ENCODE results near the gene MBD6.

MBD6 gene

GRCh38 chr12:57485695-57486094, 36.9 kb upstream of the MBD6 start:
- Histone ChIP-seq H3K27me3 (ENCODE audit: control insufficient read depth in 3 of 3, insufficient read depth in 3 of 3, low read depth in 1 of 3, low read length in 3 of 3) (peaks cover 0 to 3% (median 0%) of the 10 kb centered on the region in 3 experiments), H2BK5ac (ENCODE audit: low read length) (no peak overlapping the region), H2AFZ (ENCODE audit: low read length) (peak overlapping the region; percentile 23), H3K36me3 (replicated peaks in 1 of 2; ENCODE audit: control insufficient read depth in 2 of 2, insufficient read depth in 2 of 2, low read length in 2 of 2) (peaks cover 12 to 22% of the 10 kb centered on the region in 2 donors), H2BK15ac (ENCODE audit: low read length) (no peak overlapping the region), H3K18ac (ENCODE audit: low read length) (no peak overlapping the region), H3K4ac (ENCODE audit: low read length) (no peak overlapping the region), H3K27ac (replicated peaks; ENCODE audit: low read length) (no peak overlapping the region), H2AK5ac (ENCODE audit: low read depth, low read length) (no peak overlapping the region), H3K4me3 (ENCODE audit: low read length in 2 of 2) (no peak overlapping the region), H2BK120ac (ENCODE audit: low read depth, low read length) (no peak overlapping the region), H3K23ac (ENCODE audit: low read depth, low read length, poor library complexity) (no peak overlapping the region), H3K9me3 (replicated peaks in 1 of 2; ENCODE audit: control insufficient read depth in 2 of 2, insufficient read depth in 1 of 2, low read depth in 1 of 2, low read length in 2 of 2) (no peaks in the 10 kb centered on the region), H3K9ac (ENCODE audit: low read depth, low read length, poor library complexity) (no peak overlapping the region), H3K14ac (ENCODE audit: low read length) (no peak overlapping the region), H3K4me1 (ENCODE audit: control insufficient read depth in 2 of 2, insufficient read depth in 1 of 2, low read depth in 1 of 2, low read length in 2 of 2) (peaks cover 3 to 6% of the 10 kb centered on the region in 2 donors), H4K8ac (ENCODE audit: low read depth, low read length) (no peak overlapping the region), H3K79me1 (ENCODE audit: low read depth, low read length) (peaks cover 10% of the 10 kb centered on the region), H4K91ac (ENCODE audit: low read depth, low read length, poor library complexity) (no peak overlapping the region), H3K4me2 (ENCODE audit: insufficient read depth, low read length, poor library complexity, severe bottlenecking) (no peak overlapping the region), H2BK12ac (ENCODE audit: low read length) (no peak overlapping the region)
- no peak for DNase-seq (ENCODE audit: low spot score)

DNA sequence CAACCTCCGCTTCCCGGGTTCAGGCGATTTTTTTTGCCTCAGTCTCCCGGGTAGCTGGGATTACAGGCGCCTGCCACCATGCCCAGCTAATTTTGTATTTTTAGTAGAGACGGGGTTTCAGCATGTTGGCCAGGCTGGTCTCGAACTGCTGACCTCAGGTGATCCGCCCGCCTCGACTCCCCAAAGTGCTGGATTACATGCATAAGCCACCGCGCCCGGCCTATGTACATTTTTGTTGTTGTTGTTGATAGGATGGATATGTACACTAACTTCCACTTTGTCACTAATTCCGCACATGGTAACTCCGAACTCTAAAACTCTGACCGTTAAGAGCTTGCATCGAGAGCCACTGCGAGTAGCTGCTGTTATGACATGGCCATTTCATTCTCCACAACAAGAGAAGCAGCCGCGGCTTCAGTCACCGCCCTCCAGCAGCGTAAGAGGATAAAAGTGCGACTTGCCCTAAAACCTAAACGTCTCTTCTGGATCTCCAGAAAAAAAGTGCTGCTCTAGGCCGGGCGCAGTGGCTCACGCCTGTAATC, 35.5 kb upstream of the MBD6 start:
- Histone ChIP-seq H3K79me1 (ENCODE audit: low read depth, low read length) (peaks cover 10% of the 10 kb centered on the region), H3K36me3 (replicated peaks in 1 of 2; ENCODE audit: control insufficient read depth in 2 of 2, insufficient read depth in 2 of 2, low read length in 2 of 2) (peaks cover 21 to 34% of the 10 kb centered on the region in 2 donors), H3K27ac (replicated peaks; ENCODE audit: low read length) (no peak overlapping the region), H3K18ac (ENCODE audit: low read length) (no peak overlapping the region), H3K23ac (ENCODE audit: low read depth, low read length, poor library complexity) (no peak overlapping the region), H2BK15ac (ENCODE audit: low read length) (no peak overlapping the region), H3K4ac (ENCODE audit: low read length) (no peak overlapping the region), H4K91ac (ENCODE audit: low read depth, low read length, poor library complexity) (no peak overlapping the region), H3K4me3 (ENCODE audit: low read length in 2 of 2) (no peak overlapping the region), H2BK120ac (ENCODE audit: low read depth, low read length) (no peak overlapping the region), H2AFZ (ENCODE audit: low read length) (peak overlapping the region; percentile 88), H3K4me2 (ENCODE audit: insufficient read depth, low read length, poor library complexity, severe bottlenecking) (no peak overlapping the region), H3K27me3 (ENCODE audit: control insufficient read depth in 3 of 3, insufficient read depth in 3 of 3, low read depth in 1 of 3, low read length in 3 of 3) (no peaks in the 10 kb centered on the region), H2BK5ac (ENCODE audit: low read length) (no peak overlapping the region), H2BK12ac (ENCODE audit: low read length) (no peak overlapping the region), H3K14ac (ENCODE audit: low read length) (no peak overlapping the region), H3K9me3 (replicated peaks in 1 of 2; ENCODE audit: control insufficient read depth in 2 of 2, insufficient read depth in 1 of 2, low read depth in 1 of 2, low read length in 2 of 2) (no peaks in the 10 kb centered on the region), H2AK5ac (ENCODE audit: low read depth, low read length) (no peak overlapping the region), H3K9ac (ENCODE audit: low read depth, low read length, poor library complexity) (no peak overlapping the region), H4K8ac (ENCODE audit: low read depth, low read length) (no peak overlapping the region), H3K4me1 (ENCODE audit: control insufficient read depth in 2 of 2, insufficient read depth in 1 of 2, low read depth in 1 of 2, low read length in 2 of 2) (peaks cover 3% of the 10 kb centered on the region in 2 donors)
- no CpG with 5 or more reads among the region's 27 CpGs for WGBS, 2 donors (ENCODE audit: extremely low coverage in 2 of 2, insufficient read length in 2 of 2, insufficient replicate concordance in 1 of 2)
- no peak for DNase-seq (ENCODE audit: low spot score)

GRCh38 chr12:57487597-57488401, 34.8 kb upstream of the MBD6 start, which contains the start of gene MARS1:
TSS of gene MARS1 (plus strand) at chr12:57488068. CDS start at chr12:57488091, 23 bp downstream.
- H3K9me3 ChIP-seq (replicated peaks in 1 of 2; ENCODE audit: control insufficient read depth in 2 of 2, insufficient read depth in 1 of 2, low read depth in 1 of 2, low read length in 2 of 2), result peaks cover 0 to 3% of the 10 kb centered on the region in 2 donors
- peak within 1 kb of the TSS; percentile 98 for H3K9ac ChIP-seq (ENCODE audit: low read depth, low read length, poor library complexity)
- no peak within 1 kb of the TSS for H2BK5ac ChIP-seq (ENCODE audit: low read length)
- peak within 1 kb of the TSS; percentile 61 for H2BK120ac ChIP-seq (ENCODE audit: low read depth, low read length)
- no peak within 1 kb of the TSS for H2BK12ac ChIP-seq (ENCODE audit: low read length)
- peak within 1 kb of the TSS; percentile 53 for H4K91ac ChIP-seq (ENCODE audit: low read depth, low read length, poor library complexity)
- peak within 1 kb of the TSS; percentile 95 for H3K18ac ChIP-seq (ENCODE audit: low read length)
- no peak within 1 kb of the TSS for H3K14ac ChIP-seq (ENCODE audit: low read length)
- H3K4me1 ChIP-seq (ENCODE audit: control insufficient read depth in 2 of 2, insufficient read depth in 1 of 2, low read depth in 1 of 2, low read length in 2 of 2), result peaks cover 3% of the 10 kb centered on the region in 2 donors
- H2AFZ ChIP-seq (ENCODE audit: low read length), result peak within 1 kb of the TSS; percentile 88
- peak within 1 kb of the TSS; percentile 6 for H3K23ac ChIP-seq (ENCODE audit: low read depth, low read length, poor library complexity)
- no peak within 1 kb of the TSS for H3K4ac ChIP-seq (ENCODE audit: low read length)
- H3K4me2 ChIP-seq (ENCODE audit: insufficient read depth, low read length, poor library complexity, severe bottlenecking), result peak within 1 kb of the TSS; percentile 74
- peak; percentile 83 for DNase-seq (ENCODE audit: low spot score)
- no peaks in the 10 kb centered on the region for H3K27me3 ChIP-seq (ENCODE audit: control insufficient read depth in 3 of 3, insufficient read depth in 3 of 3, low read depth in 1 of 3, low read length in 3 of 3)
- no peak within 1 kb of the TSS for H2BK15ac ChIP-seq (ENCODE audit: low read length)
- H2AK5ac ChIP-seq (ENCODE audit: low read depth, low read length), result peak within 1 kb of the TSS; percentile 65
- peaks cover 10% of the 10 kb centered on the region for H3K79me1 ChIP-seq (ENCODE audit: low read depth, low read length)
- 100% methylated on average over 1 of the region's 47 CpGs for WGBS, 2 donors (ENCODE audit: extremely low coverage in 2 of 2, insufficient read length in 2 of 2, insufficient replicate concordance in 1 of 2)
- peaks cover 24 to 40% of the 10 kb centered on the region in 2 donors for H3K36me3 ChIP-seq (replicated peaks in 1 of 2; ENCODE audit: control insufficient read depth in 2 of 2, insufficient read depth in 2 of 2, low read length in 2 of 2)
- H4K8ac ChIP-seq (ENCODE audit: low read depth, low read length), result peak within 1 kb of the TSS; percentile 66
- peak within 1 kb of the TSS; percentile 86 to 99 for H3K4me3 ChIP-seq (ENCODE audit: low read length in 2 of 2)
- H3K27ac ChIP-seq (replicated peaks; ENCODE audit: low read length), result peak within 1 kb of the TSS; percentile 40

- no peak overlapping the region for H3K23ac ChIP-seq (ENCODE audit: low read depth, low read length, poor library complexity)
- peaks cover 0 to 6% of the 10 kb centered on the region in 2 donors for H3K9me3 ChIP-seq (replicated peaks in 1 of 2; ENCODE audit: control insufficient read depth in 2 of 2, insufficient read depth in 1 of 2, low read depth in 1 of 2, low read length in 2 of 2)
- peaks cover 3% of the 10 kb centered on the region in 2 donors for H3K4me1 ChIP-seq (ENCODE audit: control insufficient read depth in 2 of 2, insufficient read depth in 1 of 2, low read depth in 1 of 2, low read length in 2 of 2)
- H3K36me3 ChIP-seq (replicated peaks in 1 of 2; ENCODE audit: control insufficient read depth in 2 of 2, insufficient read depth in 2 of 2, low read length in 2 of 2), result peaks cover 27 to 43% of the 10 kb centered on the region in 2 donors
- WGBS, 2 donors (ENCODE audit: extremely low coverage in 2 of 2, insufficient read length in 2 of 2, insufficient replicate concordance in 1 of 2), result 100% methylated on average over 1 of the region's 11 CpGs; no CpG with 5 or more reads in 1 of the 2 donors
- no peak for DNase-seq (ENCODE audit: low spot score)
- peaks cover 10% of the 10 kb centered on the region for H3K79me1 ChIP-seq (ENCODE audit: low read depth, low read length)
- no peak overlapping the region for H2BK15ac ChIP-seq (ENCODE audit: low read length)
- peak overlapping the region; percentile 98 for H3K9ac ChIP-seq (ENCODE audit: low read depth, low read length, poor library complexity)
- H3K4me2 ChIP-seq (ENCODE audit: insufficient read depth, low read length, poor library complexity, severe bottlenecking), result peak overlapping the region; percentile 74
- H3K4me3 ChIP-seq (ENCODE audit: low read length in 2 of 2), result peak overlapping the region; percentile 86 to 99
- H2AK5ac ChIP-seq (ENCODE audit: low read depth, low read length), result peak overlapping the region; percentile 65
- H3K14ac ChIP-seq (ENCODE audit: low read length), result no peak overlapping the region
- H2BK5ac ChIP-seq (ENCODE audit: low read length), result no peak overlapping the region
- H2BK12ac ChIP-seq (ENCODE audit: low read length), result no peak overlapping the region
- peak overlapping the region; percentile 81 for H2AFZ ChIP-seq (ENCODE audit: low read length)
- H4K8ac ChIP-seq (ENCODE audit: low read depth, low read length), result no peak overlapping the region
- no peaks in the 10 kb centered on the region for H3K27me3 ChIP-seq (ENCODE audit: control insufficient read depth in 3 of 3, insufficient read depth in 3 of 3, low read depth in 1 of 3, low read length in 3 of 3)
- H2BK120ac ChIP-seq (ENCODE audit: low read depth, low read length), result peak overlapping the region; percentile 61
- peak overlapping the region; percentile 53 for H4K91ac ChIP-seq (ENCODE audit: low read depth, low read length, poor library complexity)
- H3K4ac ChIP-seq (ENCODE audit: low read length), result no peak overlapping the region
- H3K27ac ChIP-seq (replicated peaks; ENCODE audit: low read length), result no peak overlapping the region
- H3K18ac ChIP-seq (ENCODE audit: low read length), result peak overlapping the region; percentile 95
Observed at GRCh38 chr12:57488402-57489156, 34.0 kb upstream of the MBD6 start.

Data from neuronal stem cell (in vitro differentiated cells).